Trophoblast cell (in vitro differentiated cells and primary cell): ENCODE measurements around the gene RAB23.

Source experiments
- DNase-seq, 2 donors: peaks; one replicate each; pipeline ENCODE4 v3.0.0-alpha.2; 2016
- H2AFZ ChIP-seq: 2 replicates; pipeline ENCODE4 v1.6.1; 2013; ENCODE audit warnings: low read length, moderate library complexity, mild to moderate bottlenecking; ENCODE audit not compliant: insufficient read depth, poor library complexity
- H2AK5ac ChIP-seq: 2 replicates; pipeline ENCODE4 v1.6.1; 2013; ENCODE audit warnings: mild to moderate bottlenecking, low read length
- H2BK120ac ChIP-seq: 2 replicates; pipeline ENCODE4 v1.6.1; 2013; ENCODE audit warnings: low read length, mild to moderate bottlenecking, moderate library complexity; ENCODE audit not compliant: insufficient read depth, poor library complexity
- H2BK12ac ChIP-seq: 2 replicates; pipeline ENCODE4 v1.6.1; 2013; ENCODE audit warnings: mild to moderate bottlenecking, low read length, moderate library complexity
- H2BK5ac ChIP-seq: 2 replicates; pipeline ENCODE4 v1.6.1; 2013; ENCODE audit warnings: low read length, low read depth, moderate library complexity, mild to moderate bottlenecking; ENCODE audit not compliant: poor library complexity
- H3K14ac ChIP-seq: 2 replicates; pipeline ENCODE4 v1.6.1; 2013; ENCODE audit warnings: mild to moderate bottlenecking, low read length
- H3K18ac ChIP-seq: 2 replicates; pipeline ENCODE4 v1.6.1; 2013; ENCODE audit warnings: mild to moderate bottlenecking, low read length
- H3K23ac ChIP-seq: 2 replicates; pipeline ENCODE4 v1.6.1; 2013; ENCODE audit warnings: low read length
- H3K27ac ChIP-seq: 2 replicates; pipeline ENCODE4 v1.5.1; 2013; ENCODE audit warnings: low read depth, mild to moderate bottlenecking, inconsistent platforms, low read length, moderate library complexity
- H3K27me3 ChIP-seq: 2 replicates; pipeline ENCODE4 v1.6.1; 2013; ENCODE audit warnings: inconsistent platforms, mild to moderate bottlenecking, low read length, moderate library complexity; ENCODE audit not compliant: insufficient read depth
- H3K36me3 ChIP-seq, 2 experiments: 1 replicate in 1 of 2; 2 replicates in 1 of 2; pipeline ENCODE4 v1.6.1; 2013; ENCODE audit warnings: low read length in 2 of 2, mild to moderate bottlenecking in 2 of 2, moderate library complexity in 1 of 2; ENCODE audit not compliant: insufficient read depth in 2 of 2, control insufficient read depth in 1 of 2
- H3K4ac ChIP-seq: 2 replicates; pipeline ENCODE4 v1.6.1; 2013; ENCODE audit warnings: low read depth, mild to moderate bottlenecking, low read length, moderate library complexity
- H3K4me1 ChIP-seq, 2 experiments: 1 replicate in 1 of 2; 2 replicates in 1 of 2; pipeline ENCODE4 v1.6.1; 2013; ENCODE audit warnings: low read length in 2 of 2, mild to moderate bottlenecking in 2 of 2, moderate library complexity in 1 of 2; ENCODE audit not compliant: insufficient read depth in 2 of 2, control insufficient read depth in 1 of 2
- H3K4me2 ChIP-seq: 2 replicates; pipeline ENCODE4 v1.6.1; 2013; ENCODE audit warnings: inconsistent platforms, mild to moderate bottlenecking, low read length, moderate library complexity
- H3K4me3 ChIP-seq: 2 replicates; pipeline ENCODE4 v1.5.1; 2013; ENCODE audit warnings: mild to moderate bottlenecking, low read depth, low read length, inconsistent platforms
- H3K79me1 ChIP-seq: one replicate; pipeline ENCODE4 v1.6.1; 2013; ENCODE audit warnings: low read length
- H3K79me2 ChIP-seq: 2 replicates; pipeline ENCODE4 v1.6.1; 2013; ENCODE audit warnings: low read length, mild to moderate bottlenecking; ENCODE audit not compliant: control insufficient read depth, insufficient read depth, poor library complexity
- H3K9ac ChIP-seq: 2 replicates; pipeline ENCODE4 v1.6.1; 2013; ENCODE audit warnings: mild to moderate bottlenecking, low read length
- H3K9me3 ChIP-seq: 2 replicates; pipeline ENCODE4 v1.6.1; 2013; ENCODE audit warnings: low read depth, mild to moderate bottlenecking, control low read depth, inconsistent platforms, low read length; ENCODE audit not compliant: insufficient read depth
- H4K12ac ChIP-seq: 2 replicates; pipeline ENCODE4 v1.6.1; 2013; ENCODE audit warnings: low read depth, mild to moderate bottlenecking, low read length, moderate library complexity
- H4K8ac ChIP-seq: 2 replicates; pipeline ENCODE4 v1.6.1; 2013; ENCODE audit warnings: low read depth, mild to moderate bottlenecking, low read length, moderate library complexity
- H4K91ac ChIP-seq: one replicate; pipeline ENCODE4 v1.6.1; 2013; ENCODE audit warnings: low read depth, mild to moderate bottlenecking, low read length, moderate library complexity
- WGBS: extraction: QIAGEN DNeasy Blood & Tissue Kit; methylation state at CpG from one replicate; pipeline ENCODE4 v1.1.7; 2013; ENCODE audit warnings: missing lambda C conversion rate; ENCODE audit not compliant: insufficient read length, insufficient coverage; ENCODE audit errors: extremely low coverage; 5-methylcytosine and 5-hydroxymethylcytosine counted together

The RAB23 gene

GRCh38 chr6:57254055-57254717 lies 32.1 kb upstream of the RAB23 start:
- DNase-seq = no peak
- no peak overlapping the region for H2AK5ac ChIP-seq
- no peaks in the 10 kb centered on the region for H3K36me3 ChIP-seq
- WGBS = no CpG with 5 or more reads among the region's 4 CpGs
- no peak overlapping the region for H2BK12ac ChIP-seq
- H3K9ac ChIP-seq = no peak overlapping the region
- H3K27me3 ChIP-seq = no peaks in the 10 kb centered on the region
- H4K12ac ChIP-seq = no peak overlapping the region
- H3K4me3 ChIP-seq = no peak overlapping the region
- H3K18ac ChIP-seq = no peak overlapping the region
- H3K4ac ChIP-seq = no peak overlapping the region
- H3K14ac ChIP-seq = no peak overlapping the region
- H3K9me3 ChIP-seq = no peaks in the 10 kb centered on the region
- H2BK5ac ChIP-seq = no peak overlapping the region
- H3K79me1 ChIP-seq = no peaks in the 10 kb centered on the region
- no peak overlapping the region for H3K4me2 ChIP-seq
- peaks cover 0 to 2% of the 10 kb centered on the region in 2 experiments for H3K4me1 ChIP-seq
- H3K27ac ChIP-seq = no peak overlapping the region
- no peak overlapping the region for H4K8ac ChIP-seq
- H3K23ac ChIP-seq = no peak overlapping the region
- no peak overlapping the region for H2AFZ ChIP-seq
- H3K79me2 ChIP-seq = no peaks in the 10 kb centered on the region
- no peak overlapping the region for H4K91ac ChIP-seq
- H2BK120ac ChIP-seq = no peak overlapping the region

GRCh38 chr6:57252975-57253374 lies 30.9 kb upstream of the RAB23 start:
- Histone ChIP-seq H3K4me1 (peaks cover 0 to 2% of the 10 kb centered on the region in 2 experiments), H2BK120ac (no peak overlapping the region), H3K27ac (no peak overlapping the region), H3K79me2 (no peaks in the 10 kb centered on the region), H2BK12ac (no peak overlapping the region), H3K27me3 (no peaks in the 10 kb centered on the region), H3K4me2 (no peak overlapping the region), H3K36me3 (no peaks in the 10 kb centered on the region), H4K12ac (no peak overlapping the region), H3K23ac (no peak overlapping the region), H3K79me1 (no peaks in the 10 kb centered on the region), H3K18ac (no peak overlapping the region), H3K4ac (no peak overlapping the region), H2AK5ac (no peak overlapping the region), H3K9me3 (no peaks in the 10 kb centered on the region), H3K4me3 (no peak overlapping the region), H4K8ac (no peak overlapping the region), H4K91ac (no peak overlapping the region), H2AFZ (no peak overlapping the region), H2BK5ac (no peak overlapping the region), H3K9ac (no peak overlapping the region), H3K14ac (no peak overlapping the region)
- WGBS = no CpG with 5 or more reads among the region's 1 CpG
- DNase-seq = no peak

- H3K79me1 ChIP-seq = no peaks in the 10 kb centered on the region
- H4K12ac ChIP-seq = no peak overlapping the region
- no peak overlapping the region for H3K9ac ChIP-seq
- H3K4ac ChIP-seq = no peak overlapping the region
- WGBS = no CpG with 5 or more reads among the region's 9 CpGs
- H3K14ac ChIP-seq = no peak overlapping the region
- no peak overlapping the region for H2AFZ ChIP-seq
- no peaks in the 10 kb centered on the region for H3K4me1 ChIP-seq
- no peak for DNase-seq
- H3K4me2 ChIP-seq = no peak overlapping the region
- H3K79me2 ChIP-seq = no peaks in the 10 kb centered on the region
- no peak overlapping the region for H3K27ac ChIP-seq
- H2BK120ac ChIP-seq = no peak overlapping the region
- H2AK5ac ChIP-seq = no peak overlapping the region
- H3K4me3 ChIP-seq = no peak overlapping the region
- no peak overlapping the region for H2BK5ac ChIP-seq
- H3K23ac ChIP-seq = no peak overlapping the region
- H3K9me3 ChIP-seq = no peaks in the 10 kb centered on the region
- no peak overlapping the region for H3K18ac ChIP-seq
- H3K36me3 ChIP-seq = no peaks in the 10 kb centered on the region
- H2BK12ac ChIP-seq = no peak overlapping the region
- no peak overlapping the region for H4K91ac ChIP-seq
- no peak overlapping the region for H4K8ac ChIP-seq
- no peaks in the 10 kb centered on the region for H3K27me3 ChIP-seq
Measured at GRCh38 chr6:57252137-57252536, 30.0 kb upstream of the RAB23 start.

DNA sequence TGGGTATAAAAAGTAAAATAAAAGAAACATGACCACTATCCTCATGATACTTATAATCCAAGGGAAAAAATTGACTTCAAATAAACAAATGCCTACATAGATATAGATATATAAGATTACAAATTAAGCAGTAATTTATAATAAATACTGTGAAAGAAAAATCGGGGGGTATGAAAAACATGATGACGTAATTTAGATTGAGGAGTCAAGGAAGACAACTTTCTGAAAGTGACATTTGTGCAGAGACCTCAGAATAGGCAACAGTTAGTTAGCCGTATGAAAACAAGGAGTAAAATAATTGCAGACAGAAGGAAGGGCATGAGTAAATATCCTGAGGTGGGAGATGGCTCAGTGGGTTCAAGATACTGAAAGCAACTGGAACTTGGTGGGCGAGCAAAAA lies 28.2 kb upstream of the RAB23 start:
- H3K14ac ChIP-seq = no peak overlapping the region
- no CpG with 5 or more reads among the region's 4 CpGs for WGBS

More for the DNA sequence above, 28.2 kb upstream of the RAB23 start:
- Histone ChIP-seq H2BK5ac (no peak overlapping the region), H3K79me2 (no peaks in the 10 kb centered on the region), H3K18ac (no peak overlapping the region), H2BK12ac (no peak overlapping the region), H3K4me1 (no peaks in the 10 kb centered on the region), H3K4me3 (no peak overlapping the region), H3K9me3 (no peaks in the 10 kb centered on the region), H3K4me2 (no peak overlapping the region), H4K91ac (no peak overlapping the region), H3K27ac (no peak overlapping the region), H3K9ac (no peak overlapping the region), H3K27me3 (no peaks in the 10 kb centered on the region), H4K8ac (no peak overlapping the region), H2AFZ (no peak overlapping the region), H3K36me3 (no peaks in the 10 kb centered on the region), H2AK5ac (no peak overlapping the region), H3K79me1 (no peaks in the 10 kb centered on the region), H4K12ac (no peak overlapping the region), H3K4ac (no peak overlapping the region), H2BK120ac (no peak overlapping the region), H3K23ac (no peak overlapping the region)
- no peak for DNase-seq
